SK-N-SH treated with all-trans-retinoic acid at 6 μM for 48 hours (cell line): ENCODE data around the gene CADM2.

Experiments used
- ATAC-seq: fragments of 200-7000 bp; cut with Tn5 transposase; 3 replicates; pipeline ENCODE4 v1.9.1; 2020; ENCODE audit warnings: mild to moderate bottlenecking, moderate library complexity
- ARNTL ChIP-seq: fragments of 450-650 bp; formaldehyde crosslinking; IDR thresholded peaks from 2 replicates; pipeline ENCODE4 v1.5.0; 2020; ENCODE audit warnings: low read depth, mild to moderate bottlenecking, moderate library complexity, borderline replicate concordance
- CREB5 ChIP-seq: fragments of 250-450 bp; sonication (Bioruptor Pico); IDR thresholded peaks from 2 replicates; pipeline ENCODE4 v1.5.1; 2020; ENCODE audit warnings: low read depth, mild to moderate bottlenecking, moderate library complexity
- CSDC2 ChIP-seq: fragments of 250-450 bp; sonication (Bioruptor Pico); IDR thresholded peaks from 2 replicates; pipeline ENCODE4 v1.5.0; 2020; ENCODE audit warnings: mild to moderate bottlenecking, moderate library complexity
- CSRNP3 ChIP-seq: fragments of 250-450 bp; sonication (Bioruptor Pico); IDR thresholded peaks from 2 replicates; pipeline ENCODE4 v1.5.1; 2021; ENCODE audit warnings: mild to moderate bottlenecking, moderate library complexity
- ESRRG ChIP-seq: fragments of 250-450 bp; sonication (Bioruptor Pico); IDR thresholded peaks from 2 replicates; pipeline ENCODE4 v1.6.1; 2021; ENCODE audit warnings: mild to moderate bottlenecking
- GLIS3 ChIP-seq: fragments of 250-450 bp; sonication (Bioruptor Pico); IDR thresholded peaks from 2 replicates; pipeline ENCODE4 v1.5.0; 2020; ENCODE audit warnings: mild to moderate bottlenecking, moderate library complexity
- ISL1 ChIP-seq: fragments of 250-450 bp; sonication (Bioruptor Pico); IDR thresholded peaks from 2 replicates; pipeline ENCODE4 v2.1.2; 2022; ENCODE audit warnings: mild to moderate bottlenecking, moderate library complexity
- OSR1 ChIP-seq: fragments of 250-450 bp; sonication (Bioruptor Pico); IDR thresholded peaks from 2 replicates; pipeline ENCODE4 v1.8.0; 2022; ENCODE audit warnings: moderate library complexity, mild to moderate bottlenecking, inconsistent platforms
- PPARA ChIP-seq: fragments of 250-450 bp; sonication (Bioruptor Pico); IDR thresholded peaks from 2 replicates; pipeline ENCODE4 v1.5.0; 2020; ENCODE audit warnings: mild to moderate bottlenecking, borderline replicate concordance
- RARB ChIP-seq: fragments of 250-450 bp; sonication (Bioruptor Pico); IDR thresholded peaks from 2 replicates; pipeline ENCODE4 v1.8.0; 2021; ENCODE audit warnings: mild to moderate bottlenecking, moderate library complexity
- SNAI2 ChIP-seq: fragments of 250-450 bp; sonication (Bioruptor Pico); IDR thresholded peaks from 2 replicates; pipeline ENCODE4 v1.5.0; 2020; ENCODE audit warnings: mild to moderate bottlenecking, moderate library complexity
- TCF4 ChIP-seq: fragments of 250-450 bp; sonication (Bioruptor Pico); IDR thresholded peaks from 2 replicates; pipeline ENCODE4 v1.8.0; 2021; ENCODE audit warnings: mild to moderate bottlenecking, moderate library complexity, borderline replicate concordance
- TOX ChIP-seq: fragments of 250-450 bp; sonication (Bioruptor Pico); IDR thresholded peaks from 2 replicates; pipeline ENCODE4 v1.8.0; 2021; ENCODE audit warnings: mild to moderate bottlenecking, moderate library complexity, borderline replicate concordance
- ZC3H10 ChIP-seq: fragments of 250-450 bp; sonication (Bioruptor Pico); IDR thresholded peaks from 2 replicates; pipeline ENCODE4 v1.5.1; 2021; ENCODE audit warnings: mild to moderate bottlenecking, moderate library complexity
- ZFP3 ChIP-seq: fragments of 250-450 bp; sonication (Bioruptor Pico); IDR thresholded peaks from 2 replicates; pipeline ENCODE4 v1.5.0; 2020; ENCODE audit warnings: mild to moderate bottlenecking, moderate library complexity
- ZFP30 ChIP-seq: fragments of 450-650 bp; formaldehyde crosslinking; IDR thresholded peaks from 2 replicates; pipeline ENCODE4 v1.5.0; 2022; ENCODE audit warnings: mild to moderate bottlenecking, moderate library complexity
- ZNF565 ChIP-seq: fragments of 450-650 bp; formaldehyde crosslinking; conservative IDR thresholded peaks from 2 replicates; pipeline ENCODE4 v1.5.0; 2020; ENCODE audit warnings: low read depth, mild to moderate bottlenecking, moderate library complexity
- ZNF70 ChIP-seq: fragments of 450-650 bp; formaldehyde crosslinking; IDR thresholded peaks from 2 replicates; pipeline ENCODE4 v1.5.0; 2020; ENCODE audit warnings: mild to moderate bottlenecking, moderate library complexity
- ZNF8 ChIP-seq: fragments of 450-650 bp; formaldehyde crosslinking; IDR thresholded peaks from 2 replicates; pipeline ENCODE4 v1.5.0; 2020; ENCODE audit warnings: mild to moderate bottlenecking, moderate library complexity
- TF ChIP-seq, protein P1 (sequence below): fragments of 250-450 bp; sonication (Bioruptor Pico); IDR thresholded peaks from 2 replicates; pipeline ENCODE4 v1.8.0; 2021; ENCODE audit warnings: low read depth, mild to moderate bottlenecking, moderate library complexity, borderline replicate concordance

The CADM2 gene

DNA sequence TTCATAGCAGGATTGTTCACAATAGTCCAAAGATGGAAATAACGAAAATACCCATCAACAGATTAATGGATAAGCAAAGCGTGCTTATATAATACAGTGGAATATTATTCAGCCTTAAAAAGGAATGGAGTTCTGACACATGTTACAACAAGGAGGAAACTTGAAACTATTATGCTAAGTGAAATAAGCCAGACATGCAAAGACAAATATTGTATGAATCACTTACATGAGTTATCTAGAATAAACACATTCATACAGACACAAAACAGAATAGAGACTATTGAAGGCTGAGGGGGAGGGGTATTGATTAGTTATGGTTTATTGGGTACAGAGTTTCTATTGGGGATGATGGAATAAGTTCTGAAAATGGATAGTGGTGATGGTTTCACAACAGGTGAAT, 438.6 kb downstream of the CADM2 start:
- ATAC-seq = no peak

GRCh38 chr3:85426121-85426520, 467.3 kb downstream of the CADM2 start:
- no peak for ATAC-seq
- no peak for TF ChIP-seq ZFP30 (CRISPR knock-in tag)
- TF ChIP-seq ARNTL (CRISPR knock-in tag) = no peak
- no peak for TF ChIP-seq ZNF565
- TF ChIP-seq TCF4 = no peak
- no peak for TF ChIP-seq CREB5 (CRISPR knock-in tag)
- no peak for TF ChIP-seq ESRRG (CRISPR knock-in tag)
- TF ChIP-seq ZNF70 (CRISPR knock-in tag) = no peak
- no peak for TF ChIP-seq CSDC2 (CRISPR knock-in tag)
- no peak for TF ChIP-seq RARB (CRISPR knock-in tag)
- no peak for TF ChIP-seq PPARA (CRISPR knock-in tag)
- TF ChIP-seq ZNF8 (CRISPR knock-in tag) = no peak
- no peak for TF ChIP-seq OSR1 (CRISPR knock-in tag)
- no peak for TF ChIP-seq ZC3H10 (CRISPR knock-in tag)

More for the DNA sequence above, 438.6 kb downstream of the CADM2 start:
- no peak for TF ChIP-seq CSDC2 (CRISPR knock-in tag)
- no peak for TF ChIP-seq CSRNP3 (CRISPR knock-in tag)
- TF ChIP-seq RARB (CRISPR knock-in tag) = no peak
- no peak for TF ChIP-seq ZNF8 (CRISPR knock-in tag)
- TF ChIP-seq, protein P1, sequence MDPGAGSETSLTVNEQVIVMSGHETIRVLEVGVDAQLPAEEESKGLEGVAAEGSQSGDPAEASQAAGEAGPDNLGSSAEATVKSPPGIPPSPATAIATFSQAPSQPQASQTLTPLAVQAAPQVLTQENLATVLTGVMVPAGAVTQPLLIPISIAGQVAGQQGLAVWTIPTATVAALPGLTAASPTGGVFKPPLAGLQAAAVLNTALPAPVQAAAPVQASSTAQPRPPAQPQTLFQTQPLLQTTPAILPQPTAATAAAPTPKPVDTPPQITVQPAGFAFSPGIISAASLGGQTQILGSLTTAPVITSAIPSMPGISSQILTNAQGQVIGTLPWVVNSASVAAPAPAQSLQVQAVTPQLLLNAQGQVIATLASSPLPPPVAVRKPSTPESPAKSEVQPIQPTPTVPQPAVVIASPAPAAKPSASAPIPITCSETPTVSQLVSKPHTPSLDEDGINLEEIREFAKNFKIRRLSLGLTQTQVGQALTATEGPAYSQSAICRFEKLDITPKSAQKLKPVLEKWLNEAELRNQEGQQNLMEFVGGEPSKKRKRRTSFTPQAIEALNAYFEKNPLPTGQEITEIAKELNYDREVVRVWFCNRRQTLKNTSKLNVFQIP (CRISPR knock-in tag) = no peak
- no peak for TF ChIP-seq ZNF565
- no peak for TF ChIP-seq ZFP3 (CRISPR knock-in tag)
- no peak for TF ChIP-seq OSR1 (CRISPR knock-in tag)
- TF ChIP-seq ISL1 (CRISPR knock-in tag) = no peak
- no peak for TF ChIP-seq TOX (CRISPR knock-in tag)
- no peak for TF ChIP-seq TCF4
- no peak for TF ChIP-seq ARNTL (CRISPR knock-in tag)

DNA sequence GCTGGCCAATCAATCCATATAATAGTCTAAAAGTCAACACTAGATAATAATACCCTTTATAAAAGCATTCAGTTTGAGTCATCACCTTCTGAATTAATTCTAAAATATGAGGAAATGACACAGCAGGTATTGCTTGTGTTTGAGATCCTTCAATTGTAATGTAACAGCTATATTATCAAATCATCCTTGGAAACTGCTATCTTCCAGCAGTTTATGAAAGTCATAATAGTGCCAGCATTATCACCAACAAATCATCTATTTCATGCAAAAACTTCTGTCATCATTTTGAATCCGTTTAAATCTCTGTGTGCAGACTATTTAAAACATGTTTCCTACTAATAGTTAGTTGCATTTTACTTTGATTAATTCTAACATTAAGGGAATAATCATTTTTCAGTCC, 468.7 kb downstream of the CADM2 start:
- TF ChIP-seq ZNF70 (CRISPR knock-in tag) = no peak
- no peak for TF ChIP-seq ZC3H10 (CRISPR knock-in tag)
- TF ChIP-seq OSR1 (CRISPR knock-in tag) = no peak
- TF ChIP-seq ZFP3 (CRISPR knock-in tag) = no peak
- TF ChIP-seq, protein P1 (CRISPR knock-in tag) = no peak
- TF ChIP-seq SNAI2 (CRISPR knock-in tag) = no peak
- no peak for TF ChIP-seq CSDC2 (CRISPR knock-in tag)
- TF ChIP-seq RARB (CRISPR knock-in tag) = no peak
- TF ChIP-seq ZNF8 (CRISPR knock-in tag) = no peak
- no peak for TF ChIP-seq GLIS3 (CRISPR knock-in tag)
- no peak for TF ChIP-seq ISL1 (CRISPR knock-in tag)
- no peak for TF ChIP-seq ESRRG (CRISPR knock-in tag)
- no peak for TF ChIP-seq TOX (CRISPR knock-in tag)
- TF ChIP-seq TCF4 = no peak
- TF ChIP-seq CREB5 (CRISPR knock-in tag) = no peak
- TF ChIP-seq PPARA (CRISPR knock-in tag) = no peak
- no peak for TF ChIP-seq ARNTL (CRISPR knock-in tag)
- no peak for TF ChIP-seq ZNF565
- TF ChIP-seq CSRNP3 (CRISPR knock-in tag) = no peak
- TF ChIP-seq, all 23 proteins: peak for 0
- ATAC-seq = no peak
